Trophoblast cell (in vitro differentiated cells and primary cell): ENCODE data around the gene SLC2A4RG.

Experiments used
- DNase-seq, 2 donors: peaks; one replicate each; pipeline ENCODE4 v3.0.0-alpha.2; 2016
- H2AFZ ChIP-seq: 2 replicates; pipeline ENCODE4 v1.6.1; 2013; ENCODE audit warnings: low read length, moderate library complexity, mild to moderate bottlenecking; ENCODE audit not compliant: insufficient read depth, poor library complexity
- H2AK5ac ChIP-seq: 2 replicates; pipeline ENCODE4 v1.6.1; 2013; ENCODE audit warnings: mild to moderate bottlenecking, low read length
- H2BK120ac ChIP-seq: 2 replicates; pipeline ENCODE4 v1.6.1; 2013; ENCODE audit warnings: low read length, mild to moderate bottlenecking, moderate library complexity; ENCODE audit not compliant: insufficient read depth, poor library complexity
- H2BK12ac ChIP-seq: 2 replicates; pipeline ENCODE4 v1.6.1; 2013; ENCODE audit warnings: mild to moderate bottlenecking, low read length, moderate library complexity
- H2BK5ac ChIP-seq: 2 replicates; pipeline ENCODE4 v1.6.1; 2013; ENCODE audit warnings: low read length, low read depth, moderate library complexity, mild to moderate bottlenecking; ENCODE audit not compliant: poor library complexity
- H3K14ac ChIP-seq: 2 replicates; pipeline ENCODE4 v1.6.1; 2013; ENCODE audit warnings: mild to moderate bottlenecking, low read length
- H3K18ac ChIP-seq: 2 replicates; pipeline ENCODE4 v1.6.1; 2013; ENCODE audit warnings: mild to moderate bottlenecking, low read length
- H3K23ac ChIP-seq: 2 replicates; pipeline ENCODE4 v1.6.1; 2013; ENCODE audit warnings: low read length
- H3K27ac ChIP-seq: 2 replicates; pipeline ENCODE4 v1.5.1; 2013; ENCODE audit warnings: low read depth, mild to moderate bottlenecking, inconsistent platforms, low read length, moderate library complexity
- H3K27me3 ChIP-seq: 2 replicates; pipeline ENCODE4 v1.6.1; 2013; ENCODE audit warnings: inconsistent platforms, mild to moderate bottlenecking, low read length, moderate library complexity; ENCODE audit not compliant: insufficient read depth
- H3K36me3 ChIP-seq, 2 experiments: 1 replicate in 1 of 2; 2 replicates in 1 of 2; pipeline ENCODE4 v1.6.1; 2013; ENCODE audit warnings: low read length in 2 of 2, mild to moderate bottlenecking in 2 of 2, moderate library complexity in 1 of 2; ENCODE audit not compliant: insufficient read depth in 2 of 2, control insufficient read depth in 1 of 2
- H3K4ac ChIP-seq: 2 replicates; pipeline ENCODE4 v1.6.1; 2013; ENCODE audit warnings: low read depth, mild to moderate bottlenecking, low read length, moderate library complexity
- H3K4me1 ChIP-seq, 2 experiments: 1 replicate in 1 of 2; 2 replicates in 1 of 2; pipeline ENCODE4 v1.6.1; 2013; ENCODE audit warnings: low read length in 2 of 2, mild to moderate bottlenecking in 2 of 2, moderate library complexity in 1 of 2; ENCODE audit not compliant: insufficient read depth in 2 of 2, control insufficient read depth in 1 of 2
- H3K4me2 ChIP-seq: 2 replicates; pipeline ENCODE4 v1.6.1; 2013; ENCODE audit warnings: inconsistent platforms, mild to moderate bottlenecking, low read length, moderate library complexity
- H3K4me3 ChIP-seq: 2 replicates; pipeline ENCODE4 v1.5.1; 2013; ENCODE audit warnings: mild to moderate bottlenecking, low read depth, low read length, inconsistent platforms
- H3K79me1 ChIP-seq: one replicate; pipeline ENCODE4 v1.6.1; 2013; ENCODE audit warnings: low read length
- H3K79me2 ChIP-seq: 2 replicates; pipeline ENCODE4 v1.6.1; 2013; ENCODE audit warnings: low read length, mild to moderate bottlenecking; ENCODE audit not compliant: control insufficient read depth, insufficient read depth, poor library complexity
- H3K9ac ChIP-seq: 2 replicates; pipeline ENCODE4 v1.6.1; 2013; ENCODE audit warnings: mild to moderate bottlenecking, low read length
- H3K9me3 ChIP-seq: 2 replicates; pipeline ENCODE4 v1.6.1; 2013; ENCODE audit warnings: low read depth, mild to moderate bottlenecking, control low read depth, inconsistent platforms, low read length; ENCODE audit not compliant: insufficient read depth
- H4K12ac ChIP-seq: 2 replicates; pipeline ENCODE4 v1.6.1; 2013; ENCODE audit warnings: low read depth, mild to moderate bottlenecking, low read length, moderate library complexity
- H4K8ac ChIP-seq: 2 replicates; pipeline ENCODE4 v1.6.1; 2013; ENCODE audit warnings: low read depth, mild to moderate bottlenecking, low read length, moderate library complexity
- H4K91ac ChIP-seq: one replicate; pipeline ENCODE4 v1.6.1; 2013; ENCODE audit warnings: low read depth, mild to moderate bottlenecking, low read length, moderate library complexity
- WGBS: extraction: QIAGEN DNeasy Blood & Tissue Kit; methylation state at CpG from one replicate; pipeline ENCODE4 v1.1.7; 2013; ENCODE audit warnings: missing lambda C conversion rate; ENCODE audit not compliant: insufficient read length, insufficient coverage; ENCODE audit errors: extremely low coverage; 5-methylcytosine and 5-hydroxymethylcytosine counted together

SLC2A4RG gene

DNA sequence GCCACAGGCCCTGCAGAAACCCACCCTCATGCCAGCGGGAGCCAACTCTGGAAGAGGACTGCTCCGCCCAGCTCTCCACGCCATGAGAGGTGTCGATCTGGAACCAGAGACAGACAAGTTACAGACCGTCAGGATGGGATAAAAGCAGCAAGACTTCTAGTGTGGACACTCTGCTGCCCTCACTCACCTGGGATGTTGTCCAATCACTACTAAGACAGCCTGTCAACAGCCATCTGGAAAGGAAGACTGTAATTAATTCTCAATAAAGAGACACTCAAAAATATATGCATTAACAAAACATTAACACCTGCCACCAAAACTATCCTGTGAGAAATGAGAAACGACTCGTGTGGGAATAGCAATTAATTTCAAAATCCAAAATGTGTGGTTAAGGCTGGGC is 28.3 kb downstream of the SLC2A4RG start:
- Histone ChIP-seq H2AK5ac (no peak overlapping the region), H4K12ac (no peak overlapping the region), H4K8ac (no peak overlapping the region), H3K27me3 (no peaks in the 10 kb centered on the region), H3K4me1 (no peaks in the 10 kb centered on the region), H2BK5ac (no peak overlapping the region), H2BK120ac (no peak overlapping the region), H3K4ac (no peak overlapping the region), H3K23ac (no peak overlapping the region), H3K4me2 (no peak overlapping the region), H3K79me1 (no peaks in the 10 kb centered on the region), H4K91ac (no peak overlapping the region), H3K9ac (no peak overlapping the region), H3K9me3 (peaks cover 2% of the 10 kb centered on the region), H2BK12ac (no peak overlapping the region), H3K27ac (no peak overlapping the region), H3K18ac (no peak overlapping the region), H3K4me3 (no peak overlapping the region), H3K14ac (no peak overlapping the region), H3K36me3 (peaks cover 28 to 36% of the 10 kb centered on the region in 2 experiments), H3K79me2 (no peaks in the 10 kb centered on the region), H2AFZ (no peak overlapping the region)
- whole genome bisulfite sequencing = no CpG with 5 or more reads among the region's 7 CpGs
- DNase-seq = no peak

DNA sequence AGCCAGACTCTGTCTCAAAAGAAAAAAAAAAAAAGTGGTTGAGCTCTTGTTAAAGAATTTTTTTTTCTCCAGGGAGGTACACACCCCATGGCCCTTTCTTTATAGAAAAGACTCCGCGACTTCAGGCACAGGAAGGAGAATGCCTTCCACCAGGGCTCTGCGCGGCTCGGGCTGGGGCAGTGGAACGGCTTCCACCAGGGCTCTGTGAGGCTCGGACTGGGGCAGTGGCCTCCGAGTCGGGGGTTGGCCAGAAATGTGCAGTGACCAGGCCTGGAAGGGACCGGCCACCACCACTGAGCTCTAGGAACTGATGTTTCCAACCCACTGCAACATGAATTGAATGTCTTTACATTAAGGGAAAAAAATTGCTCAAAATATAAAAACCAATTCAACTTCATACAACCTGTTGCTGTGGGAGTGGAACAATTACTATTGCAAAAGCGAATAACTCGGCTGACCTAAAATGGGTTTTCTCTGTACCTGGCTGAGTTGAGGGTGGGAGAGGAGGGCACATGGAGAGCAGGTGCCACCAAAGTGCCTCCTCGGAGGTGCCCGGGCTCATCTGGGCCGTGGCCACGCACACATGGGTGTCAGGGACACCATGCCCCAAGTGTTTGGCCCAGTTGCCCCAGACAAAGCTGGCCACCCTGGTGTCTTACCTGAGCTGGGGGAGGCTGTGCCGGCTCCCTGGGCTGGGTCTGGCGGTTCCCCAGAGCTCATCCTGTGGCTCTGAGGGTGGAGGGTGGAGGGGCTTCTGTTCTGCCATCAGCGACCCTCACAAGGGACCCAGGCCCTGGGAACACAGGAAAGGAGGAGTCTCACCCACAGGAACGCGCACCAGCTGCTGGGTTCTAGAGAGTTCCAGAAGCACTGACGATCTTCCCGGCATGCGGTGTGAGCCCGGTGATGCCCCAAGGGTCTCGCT is 29.3 kb downstream of the SLC2A4RG start:
- Histone ChIP-seq H4K12ac (no peak overlapping the region), H2BK5ac (no peak overlapping the region), H2AK5ac (no peak overlapping the region), H3K4me1 (peaks cover 0 to 2% of the 10 kb centered on the region in 2 experiments), H4K91ac (no peak overlapping the region), H2BK12ac (no peak overlapping the region), H3K27me3 (no peaks in the 10 kb centered on the region), H2BK120ac (no peak overlapping the region), H3K4ac (no peak overlapping the region), H3K4me3 (peak overlapping the region; percentile 39), H3K79me1 (no peaks in the 10 kb centered on the region), H3K4me2 (no peak overlapping the region), H2AFZ (no peak overlapping the region), H3K36me3 (peaks cover 25 to 33% of the 10 kb centered on the region in 2 experiments), H3K18ac (no peak overlapping the region), H3K27ac (no peak overlapping the region), H3K9ac (no peak overlapping the region), H3K79me2 (no peaks in the 10 kb centered on the region), H3K9me3 (no peaks in the 10 kb centered on the region), H4K8ac (no peak overlapping the region), H3K23ac (no peak overlapping the region), H3K14ac (no peak overlapping the region)
- DNase-seq = no peak
- no CpG with 5 or more reads among the region's 26 CpGs for WGBS

DNA sequence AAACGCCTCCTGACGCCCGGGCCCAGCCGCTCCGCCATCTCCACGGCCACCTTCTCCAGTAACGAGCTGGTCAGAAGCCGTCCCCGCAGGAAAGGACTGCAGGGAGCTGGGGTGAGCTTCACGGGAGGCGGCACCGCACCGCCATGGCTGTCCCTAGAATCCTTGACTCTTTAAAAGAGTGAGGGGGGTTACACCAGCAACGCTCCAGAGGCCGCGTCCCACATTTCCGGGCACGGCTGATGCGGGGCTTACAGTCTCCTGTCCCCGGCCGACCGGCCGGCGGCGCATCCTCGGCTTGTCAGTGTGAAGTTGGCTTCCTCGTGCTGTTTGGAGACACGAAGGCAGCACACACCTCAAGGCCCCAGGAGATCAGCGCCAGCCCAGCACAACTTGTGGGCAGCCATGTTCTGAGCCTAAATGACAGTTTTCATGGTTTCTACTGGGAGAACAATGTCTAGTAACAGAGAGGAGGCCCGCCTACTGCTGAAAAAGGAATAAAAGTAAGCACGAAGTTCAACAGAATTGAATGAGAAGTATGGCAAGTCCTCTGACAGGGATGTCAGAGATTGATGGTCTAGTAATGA is 30.4 kb downstream of the SLC2A4RG start:
- Histone ChIP-seq H3K79me2 (no peaks in the 10 kb centered on the region), H2BK5ac (no peak overlapping the region), H2BK12ac (no peak overlapping the region), H3K27ac (no peak overlapping the region), H3K4me1 (peaks cover 0 to 2% of the 10 kb centered on the region in 2 experiments), H3K4me3 (no peak overlapping the region), H2AK5ac (no peak overlapping the region), H3K23ac (no peak overlapping the region), H3K4me2 (no peak overlapping the region), H2BK120ac (no peak overlapping the region), H4K8ac (no peak overlapping the region), H4K12ac (no peak overlapping the region), H3K36me3 (peaks cover 25 to 31% of the 10 kb centered on the region in 2 experiments), H3K9me3 (no peaks in the 10 kb centered on the region), H3K79me1 (no peaks in the 10 kb centered on the region), H3K27me3 (no peaks in the 10 kb centered on the region), H3K4ac (no peak overlapping the region), H3K9ac (no peak overlapping the region), H4K91ac (no peak overlapping the region), H3K14ac (no peak overlapping the region), H3K18ac (no peak overlapping the region), H2AFZ (no peak overlapping the region)
- no CpG with 5 or more reads among the region's 31 CpGs for WGBS
- DNase-seq = no peak

DNA sequence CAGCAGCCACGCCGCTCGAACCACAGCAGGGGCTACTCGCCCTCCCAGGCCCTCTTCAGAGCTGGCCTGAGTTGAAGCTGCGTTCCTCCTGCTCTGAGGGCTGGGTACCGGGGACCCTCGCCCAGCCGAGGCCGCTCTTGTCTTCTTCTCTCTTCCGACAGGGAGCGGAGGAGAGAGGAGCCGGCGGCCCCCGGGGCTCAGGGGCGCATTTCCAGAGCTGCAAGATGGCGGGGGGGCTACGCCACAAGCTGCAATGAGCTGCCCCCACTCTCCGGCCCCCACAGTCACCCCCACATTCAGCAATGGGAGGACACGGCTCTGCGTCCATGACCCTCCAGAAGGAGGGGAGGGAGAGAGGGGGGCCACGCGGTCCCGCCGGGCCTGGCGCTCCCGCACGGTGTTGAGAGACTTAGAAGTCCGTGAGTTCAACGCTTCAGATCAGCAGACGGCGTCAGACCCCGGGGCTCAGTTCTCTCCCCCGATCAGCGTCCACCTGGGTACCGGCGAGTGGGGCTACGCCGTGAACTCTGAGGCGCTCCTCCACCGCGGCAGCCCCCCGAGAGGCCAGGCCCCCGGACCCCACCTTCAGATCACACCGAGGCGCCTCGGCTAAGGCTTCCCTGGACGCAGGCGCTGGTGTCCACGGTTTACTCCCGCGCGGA is 31.6 kb downstream of the SLC2A4RG start:
- Histone ChIP-seq H2BK12ac (no peak overlapping the region), H2AK5ac (no peak overlapping the region), H3K9me3 (no peaks in the 10 kb centered on the region), H3K79me2 (no peaks in the 10 kb centered on the region), H4K91ac (no peak overlapping the region), H3K4me3 (no peak overlapping the region), H3K4me2 (no peak overlapping the region), H2BK120ac (no peak overlapping the region), H4K8ac (no peak overlapping the region), H3K79me1 (no peaks in the 10 kb centered on the region), H3K14ac (no peak overlapping the region), H2AFZ (no peak overlapping the region), H3K23ac (no peak overlapping the region), H3K36me3 (peaks cover 22 to 28% of the 10 kb centered on the region in 2 experiments), H3K27ac (no peak overlapping the region), H3K4ac (no peak overlapping the region), H4K12ac (no peak overlapping the region), H3K18ac (no peak overlapping the region), H3K27me3 (no peaks in the 10 kb centered on the region), H2BK5ac (no peak overlapping the region), H3K4me1 (peaks cover 4 to 5% of the 10 kb centered on the region in 2 experiments), H3K9ac (no peak overlapping the region)
- WGBS = no CpG with 5 or more reads among the region's 52 CpGs
- no peak for DNase-seq
